ENCODE results near the gene C11orf21.
"Not testable (repeated sequence)": the region's sequence is repeated elsewhere in the genome, so short reads cannot be mapped to it uniquely, and the experiment has no call there.

Gene C11orf21

GRCh38 chr11:2333486-2334205, 31.9 kb upstream of the C11orf21 start:
- not testable (repeated sequence) for H3K4me3 ChIP-seq (ENCODE audit: low read depth, low read length); H3K4me1 ChIP-seq; H3K9me3 ChIP-seq (ENCODE audit: control insufficient read depth, low read length); H3K4me2 ChIP-seq (ENCODE audit: low read length); H3K27ac ChIP-seq; H3K79me2 ChIP-seq; H3K9ac ChIP-seq; H3K36me3 ChIP-seq (ENCODE audit: control insufficient read depth, insufficient read depth, low read length); H2AFZ ChIP-seq; H3K27me3 ChIP-seq (ENCODE audit: control insufficient read depth, insufficient read depth, low read length)

GRCh38 chr11:2332569-2332968, 30.9 kb upstream of the C11orf21 start:
- not testable (repeated sequence) for H3K79me2 ChIP-seq; H3K4me3 ChIP-seq (ENCODE audit: low read depth, low read length); H3K36me3 ChIP-seq (ENCODE audit: control insufficient read depth, insufficient read depth, low read length); H2AFZ ChIP-seq; H3K9me3 ChIP-seq (ENCODE audit: control insufficient read depth, low read length); H3K27ac ChIP-seq; H3K27me3 ChIP-seq (ENCODE audit: control insufficient read depth, insufficient read depth, low read length); H3K9ac ChIP-seq; H3K4me2 ChIP-seq (ENCODE audit: low read length); H3K4me1 ChIP-seq

DNA sequence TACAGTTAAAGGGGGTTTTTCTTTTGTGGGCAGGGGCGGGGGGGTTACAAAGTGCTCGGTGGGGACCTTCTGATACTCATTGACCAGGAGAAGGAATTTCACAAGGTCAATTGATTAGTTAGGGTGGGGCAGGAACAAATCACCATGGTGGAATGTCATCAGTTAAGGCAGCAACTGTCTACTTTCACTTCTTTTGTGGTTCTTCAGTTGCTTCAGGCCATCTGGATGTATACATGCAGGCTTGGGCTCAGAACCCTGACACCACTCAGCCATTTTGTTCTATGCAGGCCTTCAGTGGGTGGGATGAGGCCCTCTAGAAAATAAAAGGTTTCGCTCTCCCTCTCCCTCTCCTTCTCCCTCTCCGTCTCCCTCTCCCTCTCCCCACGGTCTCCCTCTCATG, 29.7 kb upstream of the C11orf21 start:
- H3K27ac ChIP-seq, result no peak overlapping the region
- no peak for TF ChIP-seq CTCF (IDR thresholded peaks at IDR 0.05)
- no peaks in the 10 kb centered on the region for H3K79me2 ChIP-seq
- H3K4me3 ChIP-seq (ENCODE audit: low read depth, low read length), result no peak overlapping the region
- H3K4me1 ChIP-seq, result no peaks in the 10 kb centered on the region
- no peak overlapping the region for H2AFZ ChIP-seq
- H3K36me3 ChIP-seq (ENCODE audit: control insufficient read depth, insufficient read depth, low read length), result no peaks in the 10 kb centered on the region
- H3K4me2 ChIP-seq (ENCODE audit: low read length), result no peak overlapping the region
- no peaks in the 10 kb centered on the region for H3K27me3 ChIP-seq (ENCODE audit: control insufficient read depth, insufficient read depth, low read length)
- H3K9ac ChIP-seq, result no peak overlapping the region
- no peaks in the 10 kb centered on the region for H3K9me3 ChIP-seq (ENCODE audit: control insufficient read depth, low read length)

DNA sequence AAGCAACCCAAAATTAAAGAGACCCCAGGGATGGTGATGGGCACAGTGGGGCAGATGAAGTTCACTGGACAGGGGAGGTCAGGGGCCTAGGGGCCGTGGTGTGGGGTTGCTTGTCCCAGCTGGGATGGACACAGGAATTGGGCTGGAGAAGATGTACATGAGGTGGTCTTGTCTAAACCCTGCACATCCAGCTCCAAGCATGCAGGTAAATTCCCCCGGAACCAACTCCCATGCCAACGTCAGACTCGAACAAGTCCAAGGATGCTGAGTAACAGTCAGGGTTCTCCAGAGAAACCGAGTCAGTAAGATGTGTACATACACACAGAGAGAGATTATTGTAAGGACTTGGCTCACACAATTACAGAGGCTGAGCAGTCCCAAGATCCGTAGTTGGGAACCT, 29.0 kb upstream of the C11orf21 start:
- Histone ChIP-seq H3K27me3 (ENCODE audit: control insufficient read depth, insufficient read depth, low read length) (no peaks in the 10 kb centered on the region), H3K9me3 (ENCODE audit: control insufficient read depth, low read length) (no peaks in the 10 kb centered on the region), H3K27ac (no peak overlapping the region), H3K9ac (no peak overlapping the region), H2AFZ (no peak overlapping the region), H3K4me3 (ENCODE audit: low read depth, low read length) (no peak overlapping the region), H3K4me2 (ENCODE audit: low read length) (no peak overlapping the region), H3K36me3 (ENCODE audit: control insufficient read depth, insufficient read depth, low read length) (no peaks in the 10 kb centered on the region), H3K4me1 (no peaks in the 10 kb centered on the region), H3K79me2 (no peaks in the 10 kb centered on the region)
- TF ChIP-seq CTCF (IDR thresholded peaks at IDR 0.05), result no peak

- Histone ChIP-seq H3K79me2 (no peaks in the 10 kb centered on the region), H2AFZ (no peak overlapping the region), H3K4me3 (ENCODE audit: low read depth, low read length) (no peak overlapping the region), H3K36me3 (ENCODE audit: control insufficient read depth, insufficient read depth, low read length) (no peaks in the 10 kb centered on the region), H3K27ac (no peak overlapping the region), H3K9me3 (ENCODE audit: control insufficient read depth, low read length) (no peaks in the 10 kb centered on the region), H3K4me2 (ENCODE audit: low read length) (no peak overlapping the region), H3K9ac (no peak overlapping the region), H3K4me1 (no peaks in the 10 kb centered on the region), H3K27me3 (ENCODE audit: control insufficient read depth, insufficient read depth, low read length) (no peaks in the 10 kb centered on the region)
- TF ChIP-seq CTCF (IDR thresholded peaks at IDR 0.05), result no peak
Measured at GRCh38 chr11:2329551-2329950, 27.8 kb upstream of the C11orf21 start.
